HG03139 (cell line): ENCODE results near the gene CPLX1.
"Not testable (repeated sequence)": the region's sequence is repeated elsewhere in the genome, so short reads cannot be mapped to it uniquely, and the experiment has no call there.

ENCODE experiments used
- ATAC-seq: cut with Tn5 transposase; IDR thresholded peaks from one replicate; pipeline ENCODE4 v1.9.1; 2021; ENCODE audit not compliant: unreplicated experiment

Gene CPLX1

DNA sequence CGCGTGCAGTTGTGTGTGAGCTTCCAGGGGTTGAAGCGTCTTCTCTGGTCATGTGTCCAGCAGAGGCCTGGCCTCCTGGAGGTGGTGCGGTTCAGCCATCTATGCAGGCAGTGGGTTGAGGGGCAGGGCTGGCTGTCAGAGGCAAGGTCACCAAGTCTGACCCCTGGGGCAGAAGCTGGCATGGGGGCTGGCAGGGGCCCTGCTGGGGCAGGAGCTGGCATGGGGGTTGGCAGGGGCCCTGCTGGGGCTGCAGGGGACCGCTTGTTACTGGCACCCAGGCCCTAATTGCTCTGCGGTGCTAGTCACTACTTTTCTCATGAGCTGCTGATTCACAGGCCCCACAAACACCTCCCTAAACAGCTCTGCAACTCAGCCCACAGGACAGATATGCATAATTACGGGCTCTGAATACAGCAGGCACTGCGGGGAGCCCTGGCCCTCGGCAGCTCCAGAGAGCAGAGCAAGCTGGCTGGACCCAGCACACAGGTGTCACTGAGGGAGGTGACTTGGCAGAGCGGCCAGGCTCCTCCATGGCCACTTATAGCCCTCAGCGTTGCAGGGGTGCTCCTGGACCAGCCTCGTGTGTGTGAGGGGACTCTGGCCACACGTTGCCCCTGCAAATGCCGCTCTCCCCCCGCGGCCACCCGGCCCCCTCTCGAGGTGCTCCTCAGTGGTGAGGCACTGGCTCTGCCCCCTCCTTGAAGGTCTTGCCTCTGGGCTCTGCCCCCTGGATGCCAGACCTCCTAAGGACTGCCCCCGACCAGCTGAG is 32.7 kb downstream of the CPLX1 start:
- no peak for ATAC-seq

- ATAC-seq = no peak
These were observed 33.3 kb downstream of the CPLX1 start for GRCh38 chr4:792626-793092.

GRCh38 chr4:791898-792625 is 33.9 kb downstream of the CPLX1 start:
- ATAC-seq = no peak

DNA sequence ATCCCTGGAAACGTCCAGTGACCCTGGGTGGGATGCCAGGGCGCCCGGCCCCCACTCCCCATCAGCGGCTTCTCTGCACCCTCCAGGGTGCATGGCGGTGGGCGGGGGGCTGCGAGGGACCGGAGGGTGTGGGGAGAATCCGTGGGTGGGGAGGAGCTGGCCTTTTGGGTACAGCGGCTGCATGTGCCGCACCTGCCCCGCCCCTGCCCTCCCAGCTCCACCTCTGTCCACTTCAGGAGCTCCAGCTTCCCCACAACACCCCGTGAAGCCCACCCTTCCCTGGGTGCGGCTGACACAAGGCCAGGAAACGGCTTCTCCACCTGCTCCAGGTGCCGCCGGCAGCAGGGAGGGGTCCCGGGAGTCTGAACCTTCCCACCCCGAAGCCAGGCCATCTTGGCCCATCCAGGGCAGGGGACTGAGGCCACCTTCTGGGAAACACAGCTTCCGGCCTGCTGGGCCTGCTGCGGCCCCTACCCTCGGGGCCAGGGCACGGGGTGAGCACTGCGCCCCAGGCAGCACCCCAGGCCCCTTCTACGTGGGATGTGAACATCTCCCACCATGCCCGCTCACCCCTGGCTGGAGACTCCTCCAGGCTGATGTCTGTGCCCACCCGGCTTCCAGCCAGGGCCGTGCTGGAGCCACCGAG is 34.6 kb downstream of the CPLX1 start:
- ATAC-seq = no peak

- no peak for ATAC-seq
These were observed 35.5 kb downstream of the CPLX1 start for GRCh38 chr4:790466-790820.

DNA sequence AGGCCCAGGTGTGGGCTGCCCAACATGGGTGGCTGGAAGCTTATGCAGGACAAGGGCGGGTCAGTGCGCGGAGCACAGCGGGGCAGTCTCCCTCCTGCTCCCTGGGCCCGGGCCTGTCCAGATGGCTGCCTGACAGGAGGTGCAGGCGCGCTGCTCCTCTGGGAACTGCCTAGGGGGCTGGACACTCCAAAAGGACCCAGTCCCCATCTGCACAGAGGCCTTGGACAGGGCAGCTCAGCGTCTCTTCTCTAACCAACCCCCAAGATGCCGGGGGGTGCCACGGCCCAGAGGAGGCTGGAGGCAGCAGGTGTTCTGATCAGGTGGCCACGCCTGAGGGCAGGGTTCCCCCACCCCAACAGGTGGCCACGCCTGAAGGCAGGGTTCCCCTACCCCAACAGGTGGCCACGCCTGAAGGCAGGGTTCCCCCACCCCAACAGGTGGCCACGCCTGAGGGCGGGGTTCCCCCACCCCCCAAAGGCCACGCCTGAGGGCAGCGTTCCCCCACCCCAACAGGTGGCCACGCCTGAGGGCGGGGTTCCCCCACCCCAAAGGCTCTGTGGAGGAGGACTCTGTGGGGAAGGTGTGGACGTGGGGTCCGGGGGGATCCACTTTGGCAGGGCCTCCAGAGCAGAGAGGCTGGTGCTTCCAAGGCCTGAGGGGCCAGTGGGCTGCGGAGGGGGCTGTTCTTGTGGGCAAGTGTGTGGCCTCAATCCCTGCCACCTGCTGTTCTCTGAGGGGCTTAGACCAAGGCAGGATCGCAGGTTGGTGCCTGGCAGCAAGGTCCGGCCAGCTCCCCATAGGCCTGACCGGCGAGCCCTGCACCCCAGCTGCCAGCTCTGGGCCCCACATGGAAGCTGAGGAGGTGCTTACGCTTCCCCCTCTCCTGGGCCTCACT is 36.1 kb downstream of the CPLX1 start:
- no peak for ATAC-seq

- no peak for ATAC-seq
These were observed 37.2 kb downstream of the CPLX1 start for GRCh38 chr4:788636-789297.

DNA sequence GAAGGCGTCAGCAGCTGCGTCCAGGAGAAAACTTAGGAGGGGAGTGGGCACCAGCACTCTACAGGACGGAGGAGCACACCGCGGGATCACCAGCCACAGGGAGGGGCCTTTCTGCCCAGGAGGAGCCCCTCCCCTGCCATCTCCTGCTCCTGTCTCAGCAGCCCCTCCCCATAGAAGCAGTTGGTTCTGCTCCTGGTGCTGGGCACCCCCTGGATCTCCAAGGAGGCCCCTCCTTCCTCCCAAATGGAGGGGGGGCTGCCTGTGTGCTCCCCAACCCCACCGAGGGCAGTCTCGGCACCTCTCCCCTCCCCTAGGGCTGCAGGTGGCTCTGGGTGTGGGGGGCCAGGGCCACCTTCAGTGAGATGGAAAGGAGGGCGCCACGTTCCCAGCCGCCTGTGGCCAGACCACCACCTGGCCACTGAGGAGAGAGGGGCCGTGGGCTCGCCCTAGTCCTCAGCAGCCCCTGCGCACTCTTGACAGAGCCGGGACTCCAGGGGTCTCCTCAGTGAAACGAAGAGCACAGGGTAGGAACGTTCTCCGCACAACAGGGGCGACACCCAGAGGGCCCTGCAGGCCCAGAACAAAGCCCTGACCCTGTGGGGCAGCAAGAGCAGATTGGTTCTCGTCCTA is 37.8 kb downstream of the CPLX1 start:
- no peak for ATAC-seq

DNA sequence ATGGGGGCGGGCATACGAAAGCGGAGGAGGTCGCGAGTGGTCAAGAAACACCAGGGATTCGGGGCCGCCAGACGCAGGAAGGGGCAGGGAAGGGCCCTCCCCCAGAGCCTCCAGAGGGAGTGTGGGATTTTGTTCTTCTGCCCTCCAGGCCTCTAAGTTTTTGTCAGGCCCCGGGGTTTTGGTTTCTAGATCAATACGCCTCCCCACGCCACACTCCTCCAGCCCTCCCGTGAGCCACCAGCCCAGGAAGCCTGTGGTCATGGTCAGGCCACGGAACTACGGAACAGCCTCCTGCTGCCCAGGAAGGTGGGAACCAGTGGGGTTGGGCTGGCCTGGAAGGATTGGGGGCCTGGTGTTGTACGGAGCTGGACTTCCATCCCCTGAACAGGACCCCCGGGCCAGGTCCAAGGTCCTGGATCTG is 38.4 kb downstream of the CPLX1 start:
- no peak for ATAC-seq

- no peak for ATAC-seq
These were observed 39.0 kb downstream of the CPLX1 start for GRCh38 chr4:786861-787300.

GRCh38 chr4:786074-786741 is 39.7 kb downstream of the CPLX1 start:
- ATAC-seq = no peak

GRCh38 chr4:785332-786073 is 40.4 kb downstream of the CPLX1 start:
- ATAC-seq = no peak

DNA sequence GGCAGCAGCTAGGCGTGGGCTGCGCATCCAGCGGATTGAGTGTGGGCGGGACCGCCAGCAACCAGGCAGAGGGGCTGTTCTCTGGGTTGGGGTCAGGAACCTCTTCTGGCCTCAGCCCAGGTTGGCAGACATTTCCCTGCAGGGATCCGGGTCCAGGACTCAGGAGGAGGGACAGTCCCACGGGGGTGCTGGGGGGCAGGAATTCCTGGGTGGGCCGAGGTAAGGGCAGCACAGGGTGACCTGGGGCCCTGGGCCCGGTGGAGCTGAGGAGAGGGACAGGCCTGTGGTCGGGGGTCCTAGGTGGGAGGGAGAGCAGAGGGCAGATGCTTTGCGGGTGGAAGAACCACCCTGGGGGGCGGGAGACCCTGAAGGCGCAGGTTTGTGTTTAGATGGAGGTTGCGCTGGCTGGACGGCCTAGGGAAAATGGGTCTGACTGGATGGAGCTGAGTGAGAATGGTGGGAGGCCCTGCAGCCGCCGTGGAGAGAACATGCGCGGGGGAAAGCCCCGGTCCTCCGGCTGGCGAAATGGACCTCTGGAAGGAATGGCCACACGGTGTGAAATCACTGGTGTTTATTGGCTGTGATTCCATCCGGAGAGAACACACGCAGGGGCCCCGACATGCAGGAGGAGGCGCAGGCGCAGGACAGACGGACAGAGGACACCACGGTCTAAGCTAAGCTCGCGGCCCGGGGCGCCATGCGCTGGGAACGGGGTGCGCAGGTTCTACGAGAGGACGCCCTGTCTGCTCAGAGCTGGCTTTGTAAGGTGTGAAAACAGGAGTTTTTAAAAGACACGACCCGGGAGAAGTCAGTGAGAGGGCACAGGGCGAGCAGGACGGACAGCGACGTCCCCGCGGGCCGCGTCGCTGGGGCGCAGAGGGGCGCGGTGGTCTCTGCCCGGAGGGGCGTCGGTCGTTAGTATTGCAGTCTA is 41.3 kb downstream of the CPLX1 start:
- no peak for ATAC-seq

DNA sequence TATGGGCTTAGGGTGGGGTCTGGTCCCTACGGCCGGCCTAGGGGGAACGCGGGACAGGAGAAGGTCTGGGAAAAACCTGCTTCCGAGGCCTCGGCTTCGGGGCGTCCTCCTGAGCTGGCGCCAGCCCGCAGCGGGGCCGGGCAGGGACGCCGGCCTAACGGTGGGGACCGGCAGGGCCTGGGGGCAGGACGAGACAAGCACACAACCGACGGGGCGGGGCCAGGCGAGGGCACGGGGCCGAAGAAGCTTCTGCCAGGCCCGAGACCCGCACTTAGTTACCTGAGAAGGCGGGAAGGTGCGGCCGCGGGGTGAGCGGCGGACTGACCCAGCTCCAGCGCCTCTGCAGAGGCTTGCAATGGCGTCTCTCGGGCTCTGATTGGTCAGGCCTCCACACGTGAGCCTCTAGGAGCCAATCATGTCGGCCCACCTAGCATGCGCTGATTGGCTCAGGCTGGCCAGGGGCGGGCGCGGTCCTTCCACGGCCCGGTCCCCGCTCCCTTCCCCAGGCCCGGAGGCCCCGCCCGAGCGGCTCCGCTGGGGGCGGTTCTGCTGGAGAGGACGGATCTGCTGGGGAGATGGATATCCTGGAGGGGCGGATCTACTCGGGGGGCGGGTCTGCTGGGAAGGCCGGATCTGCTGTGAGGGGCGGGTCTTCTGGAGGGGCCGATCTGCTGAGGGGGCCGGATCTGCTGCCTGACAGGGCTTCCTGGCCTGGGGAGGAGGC is 44.3 kb downstream of the CPLX1 start:
- ATAC-seq = peak; percentile 96

DNA sequence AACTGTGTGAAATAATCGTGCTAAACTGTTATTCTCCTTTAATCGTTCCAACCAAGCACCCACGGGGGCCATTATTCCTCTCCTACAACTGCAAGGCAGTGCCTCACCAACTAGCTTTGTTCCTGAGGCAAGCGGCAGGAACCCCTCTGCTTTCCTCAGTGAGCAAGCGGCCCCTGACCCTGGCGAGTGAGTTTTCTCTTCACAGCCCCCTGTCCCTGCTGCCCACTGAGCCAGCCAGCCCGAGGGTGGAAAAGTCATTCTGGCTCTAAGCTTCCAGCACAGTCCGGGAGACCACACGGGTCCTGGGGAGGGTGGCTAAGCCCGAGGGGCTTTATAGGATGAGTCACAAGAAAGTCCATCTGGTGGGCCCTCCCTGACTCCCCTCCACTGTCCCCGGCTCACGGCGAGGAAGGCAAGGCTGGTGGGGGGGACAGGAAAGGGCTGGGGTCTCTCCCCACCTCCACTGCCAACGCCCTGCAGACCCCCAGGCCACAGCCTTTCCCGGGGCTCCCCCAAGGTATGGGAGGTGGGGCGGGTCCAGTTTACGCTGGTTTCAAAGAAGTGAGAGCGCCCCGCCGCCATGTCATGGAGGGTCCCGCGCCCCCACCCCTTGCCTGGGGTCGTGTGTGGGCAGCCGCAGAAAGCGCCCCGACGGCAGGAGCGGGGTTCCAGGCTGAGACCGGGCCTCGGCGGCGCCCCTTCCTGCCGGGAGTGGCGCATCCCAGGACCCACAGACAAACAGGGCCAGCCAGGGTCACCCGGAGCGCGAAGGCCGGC is 45.0 kb downstream of the CPLX1 start:
- ATAC-seq = no peak

DNA sequence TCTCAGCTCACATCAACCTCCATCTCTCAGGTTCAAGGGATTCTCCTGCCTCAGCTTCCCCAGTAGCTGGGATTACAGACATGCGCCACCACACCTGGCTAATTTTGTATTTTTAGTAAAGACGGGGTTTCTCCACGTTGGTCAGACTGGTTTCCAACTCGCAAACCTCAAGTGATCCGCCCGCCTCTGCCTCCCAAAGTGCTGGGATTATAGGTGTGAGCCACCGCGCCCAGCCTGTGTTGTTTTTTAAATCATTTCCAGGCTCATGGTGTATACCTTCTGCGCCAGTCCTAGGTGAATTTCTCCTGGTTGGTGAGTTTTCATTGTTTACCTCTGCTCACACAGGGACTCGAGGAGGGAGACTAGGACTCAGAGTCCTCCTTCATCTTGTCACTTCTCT is 45.7 kb downstream of the CPLX1 start:
- ATAC-seq = not testable (repeated sequence)
